Head of caudate nucleus (tissue), 42 donors: ENCODE results near the gene UGT3A1.

Source experiments
- DNase-seq, 42 donors: peaks; one replicate each; pipeline versions ENCODE4 v3.0.0 to v3.0.0-alpha.2; 2020 to 2021; ENCODE audit warnings: mixed read lengths in 7 of 42
- intact Hi-C: fragments of 100-400 bp; cut with DNase I; formaldehyde crosslinking; loops from one replicate; pipeline ENCODE4 v1.15.0; 2022

UGT3A1 gene

DNA sequence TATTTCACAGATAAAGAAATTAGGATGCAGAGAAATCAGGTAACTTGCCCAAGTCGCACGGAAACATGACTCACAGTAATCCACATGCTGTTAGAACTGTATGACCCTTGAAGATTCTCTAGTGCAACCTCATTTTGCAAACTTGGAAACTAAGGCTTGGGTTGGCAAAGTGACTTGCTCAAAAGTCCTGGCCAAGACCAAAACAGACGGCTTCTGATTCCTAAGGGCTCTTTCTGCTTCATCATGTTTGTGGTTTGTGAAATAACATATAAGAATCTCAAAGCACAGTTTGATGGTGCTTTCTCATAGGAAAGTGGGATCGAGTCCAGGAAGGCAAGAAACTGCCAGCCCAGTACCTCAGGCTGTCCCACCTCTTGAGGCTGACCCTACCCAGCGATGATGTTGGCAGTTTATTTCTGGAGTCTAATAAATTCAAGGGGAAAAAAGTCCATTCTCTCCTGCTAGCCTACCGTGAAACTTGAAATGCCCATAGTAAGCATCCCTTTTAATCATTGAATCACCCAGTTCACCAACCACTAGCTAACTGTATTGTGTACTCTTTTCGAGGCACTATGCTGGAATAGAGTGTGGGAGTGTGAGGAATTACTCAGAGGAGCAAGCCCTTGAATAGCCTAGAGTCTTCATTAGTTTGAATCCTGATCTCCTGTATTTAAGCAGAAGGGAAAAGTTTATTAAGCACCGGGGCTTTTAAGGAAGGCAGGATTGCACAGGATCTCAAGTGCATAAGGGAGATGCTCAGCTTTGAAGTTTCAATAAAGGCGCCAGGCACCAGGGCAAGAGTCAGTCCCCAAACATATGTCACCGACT lies 66.9 kb downstream of the UGT3A1 start:
- no peak for DNase-seq
- intact Hi-C loops: loop anchor here (5.0 to 10.0 kb wide), 3 partner anchors 147 to 840 kb away; no protein-coding TSS in a partner anchor

DNA sequence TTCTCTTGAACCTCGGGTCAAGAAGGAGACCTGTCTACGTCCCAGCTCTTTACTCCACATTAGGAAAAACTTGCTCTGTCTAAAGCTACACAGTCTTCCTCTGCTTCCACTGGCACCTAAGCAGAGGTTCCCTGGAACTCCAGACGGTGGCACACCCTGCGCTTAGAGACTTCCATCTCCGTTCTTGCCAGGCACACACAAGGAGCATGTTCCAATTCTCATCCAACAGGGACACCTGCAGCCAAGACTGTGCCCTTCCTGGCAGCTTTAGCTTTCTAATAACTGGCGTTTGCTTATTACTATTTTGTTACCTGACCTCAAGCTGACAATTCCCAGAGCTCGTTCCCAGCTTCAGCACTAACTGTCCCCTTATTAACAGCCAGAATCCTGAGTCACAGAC lies 68.7 kb downstream of the UGT3A1 start:
- no peak for DNase-seq
- intact Hi-C loops: loop anchor here (5.0 to 10.0 kb wide), 3 partner anchors 145 to 838 kb away; no protein-coding TSS in a partner anchor

DNA sequence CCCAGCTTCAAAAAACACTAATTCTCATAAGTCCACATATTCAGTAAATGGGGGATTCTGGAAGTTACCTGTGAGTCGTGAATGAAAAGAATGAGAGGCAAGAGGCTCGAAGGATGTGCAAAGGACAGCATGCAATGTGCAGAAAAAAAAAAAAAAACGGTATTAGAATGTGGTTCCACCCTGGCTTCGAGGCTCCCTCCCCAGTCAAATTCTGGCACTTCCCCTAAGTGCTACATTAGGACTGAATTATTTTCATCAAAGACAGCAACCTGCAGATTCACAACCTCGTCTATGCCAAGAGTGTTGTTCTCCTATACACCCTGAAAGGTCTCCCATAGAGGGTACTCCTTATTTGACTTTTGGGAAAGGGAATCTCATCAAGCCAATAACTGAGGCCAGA lies 69.3 kb downstream of the UGT3A1 start:
- DNase-seq: no peak
- intact Hi-C loops: loop anchor here (5.0 to 10.0 kb wide), 3 partner anchors 145 to 837 kb away; no protein-coding TSS in a partner anchor

GRCh38 chr5:35920890-35921289 lies 70.3 kb downstream of the UGT3A1 start:
- intact Hi-C loops: loop anchor here (5.0 to 10.0 kb wide), 3 partner anchors 144 to 836 kb away; no protein-coding TSS in a partner anchor
- DNase-seq: peak in 1 of 42 donors; percentile 6

- intact Hi-C loops: no loop called here
- DNase-seq: peak in 3 of 42 donors; percentile 14 to 47 (median 42)
Measured at GRCh38 chr5:35919191-35919590, 72.0 kb downstream of the UGT3A1 start.

- DNase-seq: no peak
- intact Hi-C loops: no loop called here
Measured at GRCh38 chr5:35908814-35909213, 82.4 kb downstream of the UGT3A1 start.

- DNase-seq: no peak
- intact Hi-C loops: no loop called here
Measured at GRCh38 chr5:35908228-35908627, 83.0 kb downstream of the UGT3A1 start.

- DNase-seq: no peak
- intact Hi-C loops: no loop called here
Measured at GRCh38 chr5:35904443-35905132, 86.6 kb downstream of the UGT3A1 start.

DNA sequence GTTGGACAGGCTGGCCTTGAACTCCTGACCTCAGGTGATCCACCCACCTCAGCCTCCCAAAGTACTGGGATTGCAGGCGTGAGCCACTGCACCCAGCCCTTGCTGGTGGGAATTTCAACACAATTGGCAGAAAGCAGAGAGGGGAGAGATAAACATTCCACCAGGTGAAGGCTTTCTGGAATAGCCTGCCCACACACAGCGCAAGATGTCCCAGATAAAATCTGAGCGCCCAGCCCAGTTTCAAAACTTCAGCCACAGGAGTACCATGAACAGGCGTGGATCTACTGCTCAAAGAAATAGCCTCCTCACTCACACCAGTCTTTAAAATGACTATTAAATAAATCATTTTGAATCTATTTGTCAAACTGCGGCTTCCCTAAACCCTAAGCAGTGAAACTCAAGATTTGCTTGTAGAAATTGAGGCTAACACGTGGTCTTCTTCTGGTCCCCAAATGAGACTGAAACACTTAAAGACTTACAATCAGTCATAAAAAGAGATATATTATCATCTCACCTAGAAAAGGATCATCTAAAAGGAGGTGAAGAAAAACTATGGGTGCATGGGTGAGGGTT lies 87.5 kb downstream of the UGT3A1 start:
- intact Hi-C loops: no loop called here
- no peak for DNase-seq

- no peak for DNase-seq
- intact Hi-C loops: no loop called here
Measured at GRCh38 chr5:35902046-35902672, 89.0 kb downstream of the UGT3A1 start.
